NK-92 treated with Interleukin-12 subunit alpha and Interleukin-12 subunit beta, amount 100 ng/mL, for 24 hours (cell line): ENCODE data around the gene CPA5.

Source experiments
- DNase-seq: peaks from one replicate; lab custom pipeline; 2025; lab: John Stamatoyannopoulos, UW

The CPA5 gene

GRCh38 chr7:130332259-130333053 is 12.2 kb upstream of the CPA5 start:
- no peak for DNase-seq

- DNase-seq: no peak
Measured at GRCh38 chr7:130333832-130334231, 10.8 kb upstream of the CPA5 start.

- DNase-seq: no peak
Measured at GRCh38 chr7:130334274-130334673, 10.3 kb upstream of the CPA5 start.

- DNase-seq: no peak
Measured at GRCh38 chr7:130337410-130337971, 7.1 kb upstream of the CPA5 start.

GRCh38 chr7:130338233-130338632 is 6.4 kb upstream of the CPA5 start:
- no peak for DNase-seq

DNA sequence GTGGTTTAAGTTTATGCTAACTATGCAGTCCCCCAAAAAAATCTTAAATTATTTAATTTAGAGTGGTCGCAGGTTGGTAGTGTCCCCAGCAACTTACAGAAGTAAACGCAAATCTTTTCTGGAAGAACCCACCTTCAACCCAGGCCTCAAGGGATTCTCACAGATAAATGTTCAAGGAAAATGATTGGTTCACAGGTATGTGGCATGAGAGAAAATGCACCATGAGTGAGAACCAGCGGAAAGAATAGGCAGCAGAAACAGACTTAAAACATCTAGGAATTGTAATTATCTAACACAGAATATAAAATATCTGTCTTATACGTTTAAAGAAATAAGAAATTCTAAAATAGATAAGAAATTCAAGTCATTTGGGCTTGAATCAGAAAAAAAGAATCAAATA is 2.7 kb upstream of the CPA5 start:
- no peak for DNase-seq

DNA sequence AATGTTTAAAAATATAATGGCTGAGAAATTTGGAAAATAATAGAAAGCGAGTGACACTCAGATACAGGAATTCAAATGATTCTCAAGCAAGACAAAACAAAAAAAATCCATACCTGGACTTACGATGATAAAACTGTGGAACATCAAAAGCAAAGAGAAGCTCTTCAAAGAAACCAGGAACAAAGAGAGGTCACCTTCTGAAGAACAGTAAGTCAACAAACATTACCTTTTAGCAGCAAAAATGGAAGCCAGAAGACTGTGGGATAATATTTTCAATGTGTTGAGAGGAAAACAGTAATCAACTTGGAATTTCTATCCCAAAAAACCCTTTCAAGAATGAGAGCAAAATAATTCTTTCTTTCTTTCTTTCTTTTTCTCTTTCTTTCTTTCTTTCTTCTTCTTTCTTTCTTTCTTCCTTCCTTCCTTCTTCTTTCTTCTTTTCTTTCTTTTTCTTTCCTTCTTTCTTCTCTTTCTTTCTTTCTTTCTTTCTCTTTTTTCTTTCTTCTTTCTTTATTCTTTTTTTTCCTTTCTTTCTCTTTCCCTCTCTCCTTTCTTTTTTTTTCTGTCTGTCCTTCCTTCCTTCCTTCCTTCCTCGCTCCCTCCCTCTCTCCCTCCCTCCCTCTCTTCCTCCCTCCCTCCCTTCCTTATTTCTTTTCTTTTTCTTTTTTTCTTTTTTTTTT is 1.8 kb upstream of the CPA5 start:
- DNase-seq: no peak

DNA sequence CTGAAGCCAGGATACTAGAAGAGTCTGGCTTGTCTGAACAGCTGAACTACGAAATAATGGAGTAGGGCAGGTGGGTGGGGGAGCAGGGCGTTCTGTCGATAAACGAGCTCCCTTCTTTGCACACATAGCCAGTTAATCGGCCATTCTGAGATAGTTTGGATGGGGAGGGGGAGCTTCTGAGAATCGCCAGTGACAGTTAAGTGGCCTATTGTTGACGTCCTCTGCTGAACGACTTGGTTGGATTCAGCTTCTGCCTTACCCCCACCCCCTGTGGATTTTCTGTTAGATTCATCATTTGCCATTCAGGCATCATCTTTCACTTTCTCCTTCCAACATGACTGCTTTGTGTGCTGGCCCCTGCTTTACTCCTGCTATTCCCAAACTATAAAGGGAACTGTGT is 520 bp downstream of the CPA5 start:
- no peak for DNase-seq

GRCh38 chr7:130345725-130346124 is 1.1 kb downstream of the CPA5 start:
- DNase-seq: no peak

- DNase-seq: no peak
Measured at GRCh38 chr7:130346177-130346905, 1.7 kb downstream of the CPA5 start.

DNA sequence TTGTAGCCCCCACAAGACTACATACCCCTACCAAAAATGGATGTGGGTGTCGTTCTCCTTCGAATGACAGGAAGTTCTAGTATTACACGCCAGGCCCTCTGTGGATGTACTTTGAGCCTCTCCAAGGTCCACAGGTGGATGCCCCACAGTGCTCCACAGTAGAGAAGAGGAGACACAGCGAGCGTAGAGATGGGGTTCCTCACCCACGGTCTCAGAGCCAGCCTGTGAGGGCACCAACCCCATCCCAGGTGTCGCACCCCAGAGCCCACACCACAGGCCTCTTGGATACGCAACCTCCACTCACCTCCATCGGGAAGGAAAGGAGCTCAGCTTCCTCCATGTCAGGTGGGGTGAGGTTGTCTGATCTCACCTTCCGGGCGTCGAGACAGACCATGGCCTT is 2.3 kb downstream of the CPA5 start:
- no peak for DNase-seq

DNA sequence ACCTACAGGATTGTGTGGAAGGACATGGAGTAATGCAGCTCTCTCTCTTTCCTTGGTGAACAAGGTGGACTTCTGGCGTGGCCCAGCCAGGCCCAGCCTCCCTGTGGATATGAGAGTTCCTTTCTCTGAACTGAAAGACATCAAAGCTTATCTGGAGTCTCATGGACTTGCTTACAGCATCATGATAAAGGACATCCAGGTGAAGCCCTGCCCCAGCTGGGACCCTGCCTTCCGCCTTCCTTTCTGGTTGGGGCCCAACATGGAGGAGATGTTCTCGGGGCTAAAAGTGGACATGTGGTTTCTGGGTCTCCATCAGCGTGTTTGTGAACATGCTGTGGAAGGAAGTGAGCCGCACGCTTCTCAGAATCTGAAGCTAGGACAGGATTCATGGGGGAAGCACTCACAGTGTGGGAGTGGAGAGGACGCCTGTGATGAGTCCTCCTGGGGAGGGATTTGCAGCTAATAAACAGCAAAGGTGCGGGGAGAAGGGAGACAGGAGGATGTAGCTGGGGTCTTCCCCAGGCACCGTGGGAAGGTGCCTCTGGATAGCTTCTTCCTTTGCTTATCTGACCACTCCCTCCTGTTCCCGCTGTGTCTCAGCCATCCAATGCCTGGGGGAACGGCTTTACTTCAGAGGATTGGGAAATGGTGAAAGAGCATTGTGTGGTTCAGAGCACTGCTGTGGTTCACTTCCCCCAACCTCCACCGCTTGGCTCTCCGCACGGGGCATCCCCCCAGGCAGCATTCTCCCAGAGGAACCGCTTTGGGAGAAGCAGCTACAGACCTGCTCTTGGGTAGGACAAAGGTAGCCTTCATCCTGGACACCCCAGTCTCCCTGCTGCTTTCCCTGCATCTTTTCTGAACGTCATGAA is 5.5 kb downstream of the CPA5 start:
- no peak for DNase-seq

- no peak for DNase-seq
Measured at GRCh38 chr7:130350945-130351790, 6.6 kb downstream of the CPA5 start.

- no peak for DNase-seq
Measured at GRCh38 chr7:130351791-130352090, 7.1 kb downstream of the CPA5 start.

DNA sequence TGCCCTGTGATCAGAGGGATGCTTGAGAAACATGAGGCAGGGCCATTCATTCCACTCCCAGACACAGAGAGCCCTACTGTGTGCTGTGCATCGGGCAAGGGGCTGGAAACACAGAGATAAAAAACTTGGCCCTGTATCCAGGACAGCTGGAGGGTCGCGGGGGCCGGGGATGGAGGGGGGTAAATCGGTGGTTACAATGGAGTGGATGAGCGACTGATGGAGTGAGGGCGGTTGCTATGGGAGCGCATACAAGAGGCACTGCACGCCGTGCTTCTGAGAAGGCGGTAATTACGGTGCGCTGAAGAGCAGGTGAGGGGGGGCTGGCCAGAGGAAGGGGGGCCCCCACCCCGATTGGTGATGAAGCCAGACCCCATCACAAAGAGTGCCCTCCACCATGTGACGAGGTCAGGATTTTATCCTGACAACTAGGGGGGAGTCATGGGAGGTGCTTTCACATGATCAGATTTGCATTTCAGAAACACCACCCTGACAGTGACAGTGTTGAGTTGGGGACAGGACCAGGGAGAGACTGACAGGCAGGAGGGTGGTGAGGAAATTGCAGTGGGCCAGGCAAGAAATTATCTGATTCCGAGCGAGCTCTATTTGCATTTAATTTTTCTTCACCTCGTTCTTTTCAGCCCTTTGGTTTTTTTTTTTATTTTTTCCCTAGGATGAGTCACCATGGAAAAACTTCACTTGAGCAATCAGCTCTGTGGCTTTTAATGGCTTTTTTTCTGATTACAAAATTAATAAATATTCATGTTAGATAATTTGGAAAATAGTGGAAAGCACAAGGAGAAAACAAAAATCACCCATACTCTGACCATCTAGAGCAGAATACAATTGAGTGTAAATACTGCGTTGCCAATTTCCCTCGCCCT is 7.8 kb downstream of the CPA5 start:
- DNase-seq: no peak

DNA sequence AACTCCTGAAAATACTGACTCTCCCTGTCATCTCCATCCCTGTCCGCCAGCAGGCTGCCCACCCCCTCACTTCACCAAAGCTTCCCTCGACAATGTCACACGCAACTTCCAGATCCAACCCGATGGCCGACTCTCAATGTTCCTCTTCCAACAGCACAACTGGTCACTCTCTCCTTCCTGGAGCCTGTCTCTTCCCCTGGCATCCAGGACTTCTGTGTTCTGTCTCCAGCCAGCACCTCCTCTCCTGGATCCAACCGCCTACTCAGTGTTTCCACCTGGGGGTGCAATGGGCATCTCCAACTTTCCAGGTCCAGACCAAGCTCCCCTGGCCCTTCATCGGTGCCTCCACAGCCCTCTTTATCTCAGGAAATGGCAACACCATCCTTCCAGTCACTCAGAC is 8.6 kb downstream of the CPA5 start:
- DNase-seq: no peak

- no peak for DNase-seq
Measured at GRCh38 chr7:130356121-130356875, 11.7 kb downstream of the CPA5 start.

DNA sequence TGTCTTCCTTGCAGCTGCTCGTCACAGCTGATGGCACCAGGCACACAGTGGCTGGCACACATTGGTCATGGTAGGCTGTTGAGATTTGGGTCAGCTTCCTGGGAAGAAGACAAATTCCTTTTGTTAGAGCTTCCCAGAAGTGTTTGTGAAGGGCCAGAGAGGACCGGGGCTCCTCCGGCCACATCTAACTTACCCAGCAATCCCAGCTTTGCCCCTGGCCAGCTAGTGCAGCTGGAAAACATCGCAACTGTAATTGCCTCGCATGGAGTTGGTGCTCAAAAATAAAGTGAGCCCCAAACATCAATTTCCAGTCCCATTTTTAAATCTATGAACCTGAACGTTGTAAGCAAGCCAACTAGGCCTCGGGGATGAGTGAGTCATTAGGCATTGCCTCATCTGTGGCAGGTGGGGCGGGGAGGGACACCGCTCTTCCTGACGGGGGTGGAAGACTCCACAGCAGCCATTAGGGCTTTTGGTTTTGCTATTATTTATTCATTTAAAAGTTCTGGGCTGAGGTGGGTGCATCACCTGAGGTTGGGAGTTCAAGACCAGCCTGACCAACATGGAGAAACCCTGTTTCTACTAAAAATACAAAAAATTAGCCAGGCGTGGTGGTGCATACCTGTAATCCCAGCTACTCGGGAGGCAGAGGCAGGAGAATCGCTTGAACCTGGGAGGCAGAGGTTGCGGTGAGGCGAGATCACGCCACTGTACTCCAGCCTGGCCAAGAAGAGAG is 12.4 kb downstream of the CPA5 start:
- no peak for DNase-seq

GRCh38 chr7:130358471-130358870 is 13.9 kb downstream of the CPA5 start:
- no peak for DNase-seq
